Measurements from ENCODE around the gene MBD4.

- TF ChIP-seq, protein P1, sequence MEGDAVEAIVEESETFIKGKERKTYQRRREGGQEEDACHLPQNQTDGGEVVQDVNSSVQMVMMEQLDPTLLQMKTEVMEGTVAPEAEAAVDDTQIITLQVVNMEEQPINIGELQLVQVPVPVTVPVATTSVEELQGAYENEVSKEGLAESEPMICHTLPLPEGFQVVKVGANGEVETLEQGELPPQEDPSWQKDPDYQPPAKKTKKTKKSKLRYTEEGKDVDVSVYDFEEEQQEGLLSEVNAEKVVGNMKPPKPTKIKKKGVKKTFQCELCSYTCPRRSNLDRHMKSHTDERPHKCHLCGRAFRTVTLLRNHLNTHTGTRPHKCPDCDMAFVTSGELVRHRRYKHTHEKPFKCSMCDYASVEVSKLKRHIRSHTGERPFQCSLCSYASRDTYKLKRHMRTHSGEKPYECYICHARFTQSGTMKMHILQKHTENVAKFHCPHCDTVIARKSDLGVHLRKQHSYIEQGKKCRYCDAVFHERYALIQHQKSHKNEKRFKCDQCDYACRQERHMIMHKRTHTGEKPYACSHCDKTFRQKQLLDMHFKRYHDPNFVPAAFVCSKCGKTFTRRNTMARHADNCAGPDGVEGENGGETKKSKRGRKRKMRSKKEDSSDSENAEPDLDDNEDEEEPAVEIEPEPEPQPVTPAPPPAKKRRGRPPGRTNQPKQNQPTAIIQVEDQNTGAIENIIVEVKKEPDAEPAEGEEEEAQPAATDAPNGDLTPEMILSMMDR (conservative IDR thresholded peaks at IDR 0.05; ENCODE audit: low read length): no peak
- no peak for TF ChIP-seq EZH2phosphoT487 (IDR thresholded peaks at IDR 0.05; ENCODE audit: borderline replicate concordance, low read depth, low read length)
These were observed 7.1 kb downstream of the MBD4 start for GRCh38 chr3:129432671-129433070.
